Activated T-cell treated with anti-CD3 and anti-CD28 coated beads, Interleukin-2, amount 50 U/mL, for 72 hours (primary cell): ENCODE measurements around the gene PROSER2. TPM values are rescaled to one million over a fixed set of nuclear protein-coding genes. Genes with fewer than 3 reads are reported as not detected.

Experiments used
- ATAC-seq, 2 donors: fragments of 150-1000 bp; cut with Tn5 transposase; replicated peaks in 1 of 2; 2 replicates each; pipeline ENCODE4 v1.10.0; 2021; ENCODE audit warnings: moderate library complexity in 2 of 2, mild to moderate bottlenecking in 1 of 2
- DNase-seq, 2 donors: peaks; one replicate each; pipeline ENCODE4 v3.0.0; 2021 to 2022; ENCODE audit warnings: mixed read lengths in 1 of 2
- H3K27ac Mint-ChIP-seq: one replicate; pipeline ENCODE4 v1.8.0; 2022; ENCODE audit warnings: mild to moderate bottlenecking, moderate library complexity, mixed read lengths
- H3K27me3 Mint-ChIP-seq: one replicate; pipeline ENCODE4 v1.8.0; 2022; ENCODE audit warnings: low read depth, mixed read lengths
- H3K36me3 Mint-ChIP-seq, 2 donors: one replicate each; pipeline ENCODE4 v1.8.0; 2022; ENCODE audit warnings: mixed read lengths in 2 of 2, mild to moderate bottlenecking in 1 of 2; ENCODE audit not compliant: insufficient read depth in 2 of 2
- H3K4me1 Mint-ChIP-seq: one replicate; pipeline ENCODE4 v1.8.0; 2022; ENCODE audit warnings: low read depth, mixed read lengths
- H3K4me3 Mint-ChIP-seq, 2 donors: one replicate each; pipeline ENCODE4 v1.8.0; 2022; ENCODE audit warnings: mild to moderate bottlenecking in 2 of 2, mixed read lengths in 2 of 2, moderate library complexity in 2 of 2
- H3K9me3 Mint-ChIP-seq, 2 donors: one replicate each; pipeline ENCODE4 v1.8.0; 2022; ENCODE audit warnings: mixed read lengths in 2 of 2
- total RNA-seq, 2 donors: library from RNA; stranded (reverse); gene quantifications; one replicate each; pipeline ENCODE4 v1.2.3, GENCODE V29; 2022

Gene PROSER2
- total RNA-seq, 2 donors from 2014 or later, result 1.1 to 1.6 TPM

- Mint-ChIP-seq H3K27ac (no peak overlapping the region), H3K27me3 (peaks cover 9% of the 10 kb centered on the region), H3K9me3 (no peaks in the 10 kb centered on the region), H3K36me3 (no peaks in the 10 kb centered on the region), H3K4me3 (no peak overlapping the region), H3K4me1 (no peaks in the 10 kb centered on the region)
- DNase-seq, result no peak
- ATAC-seq, result no peak
These were observed 10.0 kb upstream of the PROSER2 start for GRCh38 chr10:11813177-11813576.

- DNase-seq (no peak), ATAC-seq (no peak)
- peaks cover under 1% of the 10 kb centered on the region for H3K27me3 Mint-ChIP-seq
- no peak overlapping the region for H3K27ac Mint-ChIP-seq
- H3K4me1 Mint-ChIP-seq, result no peaks in the 10 kb centered on the region
- no peaks in the 10 kb centered on the region for H3K9me3 Mint-ChIP-seq
- H3K36me3 Mint-ChIP-seq, result no peaks in the 10 kb centered on the region
- no peak overlapping the region for H3K4me3 Mint-ChIP-seq
These were observed 9.1 kb upstream of the PROSER2 start for GRCh38 chr10:11813855-11814567.

GRCh38 chr10:11819027-11819426 lies 4.1 kb upstream of the PROSER2 start:
- no peaks in the 10 kb centered on the region for H3K9me3 Mint-ChIP-seq
- no peak for ATAC-seq
- H3K27me3 Mint-ChIP-seq, result peaks cover 24% of the 10 kb centered on the region
- H3K27ac Mint-ChIP-seq, result no peak overlapping the region
- no peak for DNase-seq
- peaks cover 16% of the 10 kb centered on the region for H3K4me1 Mint-ChIP-seq
- H3K4me3 Mint-ChIP-seq, result no peak overlapping the region
- H3K36me3 Mint-ChIP-seq, result no peaks in the 10 kb centered on the region

- H3K9me3 Mint-ChIP-seq, result no peaks in the 10 kb centered on the region
- no peak for DNase-seq
- H3K4me3 Mint-ChIP-seq, result peak overlapping the region in 1 of 2 donors; percentile 47
- peaks cover 17% of the 10 kb centered on the region for H3K4me1 Mint-ChIP-seq
- no peaks in the 10 kb centered on the region for H3K36me3 Mint-ChIP-seq
- peaks cover 51% of the 10 kb centered on the region for H3K27me3 Mint-ChIP-seq
- no peak overlapping the region for H3K27ac Mint-ChIP-seq
- ATAC-seq, result no peak
These were observed 965 bp upstream of the PROSER2 start for GRCh38 chr10:11822026-11822756.

GRCh38 chr10:11822809-11823121 lies 391 bp upstream of the PROSER2 start:
- Mint-ChIP-seq H3K9me3 (no peaks in the 10 kb centered on the region), H3K27ac (no peak overlapping the region), H3K36me3 (no peaks in the 10 kb centered on the region), H3K4me3 (peak overlapping the region; percentile 66 to 76), H3K4me1 (peaks cover 17% of the 10 kb centered on the region), H3K27me3 (peaks cover 56% of the 10 kb centered on the region)
- DNase-seq, result no peak
- ATAC-seq, result no peak

- no peaks in the 10 kb centered on the region for H3K9me3 Mint-ChIP-seq
- no peaks in the 10 kb centered on the region for H3K36me3 Mint-ChIP-seq
- H3K4me3 Mint-ChIP-seq, result peak overlapping the region; percentile 73 to 76
- H3K4me1 Mint-ChIP-seq, result peaks cover 17% of the 10 kb centered on the region
- no peak overlapping the region for H3K27ac Mint-ChIP-seq
- DNase-seq (no peak), ATAC-seq (no peak)
- peaks cover 56% of the 10 kb centered on the region for H3K27me3 Mint-ChIP-seq
These were observed 812 bp downstream of the PROSER2 start for GRCh38 chr10:11823989-11824346.

GRCh38 chr10:11824376-11824775 lies 1.2 kb downstream of the PROSER2 start:
- no peaks in the 10 kb centered on the region for H3K9me3 Mint-ChIP-seq
- H3K36me3 Mint-ChIP-seq, result no peaks in the 10 kb centered on the region
- DNase-seq, result no peak
- H3K4me3 Mint-ChIP-seq, result peak overlapping the region; percentile 73 to 76
- no peak for ATAC-seq
- no peak overlapping the region for H3K27ac Mint-ChIP-seq
- H3K4me1 Mint-ChIP-seq, result peaks cover 17% of the 10 kb centered on the region
- peaks cover 52% of the 10 kb centered on the region for H3K27me3 Mint-ChIP-seq

- H3K27me3 Mint-ChIP-seq, result peaks cover 48% of the 10 kb centered on the region
- H3K4me1 Mint-ChIP-seq, result peaks cover 13% of the 10 kb centered on the region
- ATAC-seq (no peak), DNase-seq (no peak)
- no peaks in the 10 kb centered on the region for H3K9me3 Mint-ChIP-seq
- no peak overlapping the region for H3K27ac Mint-ChIP-seq
- H3K4me3 Mint-ChIP-seq, result no peak overlapping the region
- H3K36me3 Mint-ChIP-seq, result no peaks in the 10 kb centered on the region
These were observed 1.7 kb downstream of the PROSER2 start for GRCh38 chr10:11824825-11825224.

- Mint-ChIP-seq H3K27me3 (peaks cover 48% of the 10 kb centered on the region), H3K9me3 (no peaks in the 10 kb centered on the region), H3K4me1 (peaks cover 7% of the 10 kb centered on the region), H3K4me3 (no peak overlapping the region), H3K36me3 (no peaks in the 10 kb centered on the region), H3K27ac (no peak overlapping the region)
- DNase-seq (no peak), ATAC-seq (no peak)
These were observed 2.7 kb downstream of the PROSER2 start for GRCh38 chr10:11825796-11826414.

- Mint-ChIP-seq H3K36me3 (no peaks in the 10 kb centered on the region), H3K27me3 (peaks cover 46% of the 10 kb centered on the region), H3K9me3 (no peaks in the 10 kb centered on the region), H3K4me1 (peaks cover 5% of the 10 kb centered on the region), H3K4me3 (no peak overlapping the region), H3K27ac (no peak overlapping the region)
- ATAC-seq, result no peak
- no peak for DNase-seq
These were observed 3.9 kb downstream of the PROSER2 start for GRCh38 chr10:11827006-11827405.

- no peak for ATAC-seq
- Mint-ChIP-seq H3K27me3 (peaks cover 46% of the 10 kb centered on the region), H3K9me3 (no peaks in the 10 kb centered on the region), H3K4me3 (no peak overlapping the region), H3K36me3 (no peaks in the 10 kb centered on the region), H3K27ac (no peak overlapping the region), H3K4me1 (peaks cover 5% of the 10 kb centered on the region)
- no peak for DNase-seq
These were observed 4.3 kb downstream of the PROSER2 start for GRCh38 chr10:11827414-11827813.

GRCh38 chr10:11828682-11829284 lies 5.6 kb downstream of the PROSER2 start:
- DNase-seq, result no peak
- Mint-ChIP-seq H3K36me3 (no peaks in the 10 kb centered on the region), H3K4me1 (peaks cover 4% of the 10 kb centered on the region), H3K27ac (no peak overlapping the region), H3K27me3 (peaks cover 46% of the 10 kb centered on the region), H3K4me3 (no peak overlapping the region), H3K9me3 (no peaks in the 10 kb centered on the region)
- ATAC-seq, result no peak

GRCh38 chr10:11830836-11831519 lies 7.8 kb downstream of the PROSER2 start:
- Mint-ChIP-seq H3K36me3 (no peaks in the 10 kb centered on the region), H3K9me3 (no peaks in the 10 kb centered on the region), H3K4me3 (no peak overlapping the region), H3K4me1 (no peaks in the 10 kb centered on the region), H3K27ac (no peak overlapping the region), H3K27me3 (peaks cover 30% of the 10 kb centered on the region)
- ATAC-seq (no peak), DNase-seq (no peak)
